Mucosa of stomach (tissue), 1 donor: ENCODE results near the gene CSNK1G1.
"Not testable (repeated sequence)": the region's sequence is repeated elsewhere in the genome, so short reads cannot be mapped to it uniquely, and the experiment has no call there.

Experiments used
- H3K27me3 ChIP-seq: one replicate; pipeline ENCODE4 v1.7.0; 2013; ENCODE audit warnings: mild to moderate bottlenecking, low read length; ENCODE audit not compliant: control insufficient read depth, insufficient read depth
- H3K36me3 ChIP-seq: one replicate; pipeline ENCODE4 v1.7.0; 2013; ENCODE audit warnings: low read length; ENCODE audit not compliant: control insufficient read depth, insufficient read depth
- H3K4me1 ChIP-seq: one replicate; pipeline ENCODE4 v1.7.0; 2013; ENCODE audit warnings: mild to moderate bottlenecking, low read length; ENCODE audit not compliant: control insufficient read depth, insufficient read depth
- H3K4me3 ChIP-seq: one replicate; pipeline ENCODE4 v1.7.0; 2013; ENCODE audit warnings: low read length
- H3K9ac ChIP-seq: one replicate; pipeline ENCODE4 v1.7.0; 2013; ENCODE audit warnings: mild to moderate bottlenecking, low read length, moderate library complexity
- H3K9me3 ChIP-seq: one replicate; pipeline ENCODE4 v1.7.0; 2013; ENCODE audit warnings: mild to moderate bottlenecking, low read length, moderate library complexity; ENCODE audit not compliant: control insufficient read depth
- donor health status: Pancreatic carcinoma.

CSNK1G1 gene

DNA sequence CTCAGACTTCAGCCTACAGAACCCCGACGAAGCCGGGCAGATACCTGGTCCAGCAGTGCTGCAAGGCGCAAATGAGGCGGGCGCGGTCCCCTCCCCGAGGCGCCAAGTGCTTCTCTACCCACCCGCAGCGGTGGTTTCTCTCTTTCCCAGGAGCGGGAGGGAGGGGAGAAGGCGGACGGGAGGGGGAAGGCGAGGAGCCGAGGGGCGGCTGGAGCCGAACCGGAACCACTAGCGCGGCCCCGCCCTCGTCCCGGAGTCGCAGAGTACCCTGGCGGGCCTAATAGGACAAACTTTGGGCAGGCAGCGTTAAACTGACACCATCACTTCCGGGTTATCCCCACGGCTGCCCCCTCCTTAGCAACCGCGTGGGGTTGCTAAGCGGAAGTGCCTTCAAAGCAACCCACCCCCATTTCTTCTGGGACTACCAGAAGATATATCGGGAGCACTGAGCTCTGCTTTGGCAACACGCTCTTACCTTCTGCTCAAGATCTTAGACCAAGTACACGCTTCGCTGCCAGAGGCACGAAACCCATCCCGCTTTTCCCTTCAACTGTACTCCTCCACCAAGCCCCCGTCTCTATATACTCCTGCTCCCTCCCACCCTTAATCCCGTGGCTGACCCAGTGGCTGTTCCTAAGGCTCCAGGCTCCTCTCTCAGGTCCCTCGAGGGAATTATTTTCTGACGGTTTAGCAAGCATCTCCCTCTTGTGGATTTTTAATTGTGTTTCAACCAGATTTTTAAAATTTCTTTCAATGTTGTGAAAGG is at the start of gene CSNK1G1:
Gene CSNK1G1 (minus strand): TSS at position 230 of the 766 bp plus-strand sequence. CDS start 55,674 bp downstream, outside the sequence.
- Histone ChIP-seq H3K4me1 (peaks cover 9% of the 10 kb centered on the region), H3K9ac (peak within 1 kb of the TSS; percentile 76), H3K4me3 (peak within 1 kb of the TSS; percentile 67), H3K36me3 (no peaks in the 10 kb centered on the region), H3K27me3 (no peaks in the 10 kb centered on the region), H3K9me3 (no peaks in the 10 kb centered on the region)

DNA sequence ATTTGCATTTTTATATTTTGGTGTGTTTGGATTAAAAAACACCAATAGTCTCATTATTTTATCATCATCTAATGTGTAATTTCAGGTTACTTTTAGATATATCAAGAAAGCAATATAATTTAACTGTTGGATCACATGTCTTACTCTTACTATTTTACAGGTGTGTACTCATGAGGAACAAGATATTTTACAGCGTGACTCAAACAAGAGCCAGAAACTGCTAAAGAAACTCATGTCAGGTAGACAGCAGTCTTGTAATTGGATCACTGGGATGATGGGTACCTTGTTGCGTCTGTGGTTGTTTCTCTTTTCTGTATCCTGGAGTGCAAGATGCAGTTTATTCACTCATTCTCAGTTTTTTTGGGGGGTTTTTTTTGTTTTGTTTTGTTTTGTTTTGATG is 44.6 kb upstream of the CSNK1G1 start:
- H3K9me3 ChIP-seq = no peaks in the 10 kb centered on the region
- H3K36me3 ChIP-seq = peaks cover 4% of the 10 kb centered on the region
- no peaks in the 10 kb centered on the region for H3K4me1 ChIP-seq
- H3K27me3 ChIP-seq = no peaks in the 10 kb centered on the region
- no peak overlapping the region for H3K9ac ChIP-seq
- H3K4me3 ChIP-seq = no peak overlapping the region

DNA sequence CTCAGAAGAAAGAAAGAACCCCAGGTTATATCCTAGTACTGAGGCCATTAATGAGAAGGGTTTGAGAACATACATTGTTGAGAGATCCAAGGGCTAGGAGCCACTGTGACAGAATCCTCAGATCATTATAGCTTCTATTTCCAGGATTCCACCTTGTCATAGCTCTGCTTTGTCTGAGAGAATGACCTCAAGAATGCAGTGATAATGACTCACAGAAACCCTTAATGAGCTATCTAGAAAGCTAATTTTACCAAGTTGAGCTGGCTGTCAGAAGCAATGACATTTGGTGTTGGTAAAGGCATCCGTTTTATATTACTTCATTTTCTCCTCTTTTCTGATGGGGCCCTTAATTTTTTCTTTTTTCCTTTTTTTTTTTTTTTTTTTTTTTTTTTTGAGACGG is 42.6 kb upstream of the CSNK1G1 start:
- Histone ChIP-seq H3K27me3 (no peaks in the 10 kb centered on the region), H3K36me3 (peaks cover 4% of the 10 kb centered on the region), H3K9me3 (no peaks in the 10 kb centered on the region), H3K9ac (no peak overlapping the region), H3K4me1 (no peaks in the 10 kb centered on the region), H3K4me3 (no peak overlapping the region)

GRCh38 chr15:64396789-64397188 is 40.8 kb upstream of the CSNK1G1 start:
- Histone ChIP-seq H3K4me3 (no peak overlapping the region), H3K4me1 (no peaks in the 10 kb centered on the region), H3K27me3 (no peaks in the 10 kb centered on the region), H3K9ac (no peak overlapping the region), H3K9me3 (no peaks in the 10 kb centered on the region), H3K36me3 (peaks cover 4% of the 10 kb centered on the region)

GRCh38 chr15:64392471-64392870 is 36.5 kb upstream of the CSNK1G1 start:
- H3K9ac ChIP-seq, H3K9me3 ChIP-seq, H3K36me3 ChIP-seq, H3K4me1 ChIP-seq, H3K4me3 ChIP-seq, H3K27me3 ChIP-seq: not testable (repeated sequence)

GRCh38 chr15:64389036-64389435 is 33.1 kb upstream of the CSNK1G1 start:
- Histone ChIP-seq H3K4me1 (peaks cover 8% of the 10 kb centered on the region), H3K27me3 (no peaks in the 10 kb centered on the region), H3K36me3 (no peaks in the 10 kb centered on the region), H3K4me3 (peak overlapping the region; percentile 36), H3K9ac (no peak overlapping the region), H3K9me3 (no peaks in the 10 kb centered on the region)

- H3K36me3 ChIP-seq = no peaks in the 10 kb centered on the region
- peaks cover 8% of the 10 kb centered on the region for H3K4me1 ChIP-seq
These were observed 31.7 kb upstream of the CSNK1G1 start, which contains the start of gene TRIP4 for GRCh38 chr15:64387562-64388168. TSS of gene TRIP4 (plus strand) at chr15:64387836. CDS start at chr15:64387864, 28 bp downstream.

DNA sequence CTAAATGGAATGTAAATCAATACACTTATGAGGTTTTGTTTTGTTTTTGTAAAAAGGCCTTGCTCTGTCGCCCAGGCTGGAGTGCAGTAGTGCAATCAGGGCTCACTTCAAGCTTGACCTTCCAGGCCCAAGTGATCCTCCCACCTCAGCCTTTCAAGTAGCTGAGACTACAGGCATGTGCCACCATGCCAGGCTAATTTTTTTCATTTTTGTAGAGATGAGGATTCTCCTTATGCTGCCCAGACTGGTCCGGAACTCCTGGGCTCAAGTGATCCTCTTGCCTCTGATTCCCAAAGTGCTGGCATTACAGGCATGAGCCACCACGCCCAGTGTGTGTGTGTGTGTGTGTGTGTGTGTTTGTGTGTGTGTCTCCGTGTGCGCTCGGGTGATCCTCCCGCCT is 30.3 kb upstream of the CSNK1G1 start:
- H3K4me3 ChIP-seq = no peak overlapping the region
- H3K36me3 ChIP-seq = no peaks in the 10 kb centered on the region
- no peaks in the 10 kb centered on the region for H3K9me3 ChIP-seq
- H3K9ac ChIP-seq = no peak overlapping the region
- peaks cover 11% of the 10 kb centered on the region for H3K4me1 ChIP-seq
- no peaks in the 10 kb centered on the region for H3K27me3 ChIP-seq

More at GRCh38 chr15:64387562-64388168, 31.7 kb upstream of the CSNK1G1 start, which contains the start of gene TRIP4:
- no peaks in the 10 kb centered on the region for H3K27me3 ChIP-seq
- H3K9me3 ChIP-seq = no peaks in the 10 kb centered on the region
- H3K4me3 ChIP-seq = peak within 1 kb of the TSS; percentile 82
- H3K9ac ChIP-seq = peak within 1 kb of the TSS; percentile 96

DNA sequence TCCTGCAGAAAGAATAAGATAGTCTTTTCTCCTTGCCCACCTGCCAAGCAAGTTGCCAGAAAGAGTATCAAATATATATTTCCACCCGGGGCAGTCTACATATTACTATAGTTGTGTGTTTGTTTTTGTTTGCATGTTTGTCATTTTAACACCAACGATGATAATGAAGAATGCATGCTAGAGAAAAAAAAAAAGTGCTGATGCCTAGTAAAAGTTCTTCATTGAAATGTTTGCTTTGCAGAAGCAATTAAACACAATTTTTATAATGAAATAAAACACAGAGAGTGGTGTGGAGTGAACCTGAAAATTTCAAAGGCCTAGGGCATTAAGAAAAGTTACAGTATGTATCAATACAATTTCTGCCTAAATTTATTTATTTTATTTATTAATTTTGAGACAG is 27.8 kb upstream of the CSNK1G1 start:
- Histone ChIP-seq H3K27me3 (no peaks in the 10 kb centered on the region), H3K9me3 (no peaks in the 10 kb centered on the region), H3K4me3 (no peak overlapping the region), H3K4me1 (peaks cover 14% of the 10 kb centered on the region), H3K36me3 (no peaks in the 10 kb centered on the region), H3K9ac (no peak overlapping the region)

GRCh38 chr15:64381000-64381751 is 25.2 kb upstream of the CSNK1G1 start, which contains the start of gene PCLAF:
TSS of gene PCLAF (minus strand) at chr15:64381441. CDS start at chr15:64381371, 70 bp downstream.
- Histone ChIP-seq H3K36me3 (no peaks in the 10 kb centered on the region), H3K27me3 (no peaks in the 10 kb centered on the region), H3K4me3 (peak within 1 kb of the TSS; percentile 54), H3K9me3 (no peaks in the 10 kb centered on the region), H3K9ac (peak within 1 kb of the TSS; percentile 70), H3K4me1 (peaks cover 9% of the 10 kb centered on the region)

- not testable (repeated sequence) for H3K36me3 ChIP-seq, H3K4me1 ChIP-seq, H3K4me3 ChIP-seq, H3K27me3 ChIP-seq, H3K9me3 ChIP-seq
- H3K9ac ChIP-seq = peak overlapping the region; percentile 70
These were observed 24.3 kb upstream of the CSNK1G1 start for GRCh38 chr15:64380130-64380870.
